H1 (cell line): ENCODE data around the gene KCNIP2. TPM values are rescaled to one million over a fixed set of nuclear protein-coding genes. Genes with fewer than 3 reads are reported as not detected.

Experiments used
- polyA plus RNA-seq, 7 experiments: library from polyadenylated mRNA; depleted of rRNA in 3 of 7; stranded (reverse) in 5 of 7; unstranded in 2 of 7; fragments of >200 nt in 5 of 7; fragments of 200-250 nt in 2 of 7; gene quantifications; 1 replicate in 5 of 7; 2 replicates in 1 of 7; 4 replicates in 1 of 7; pipeline versions ENCODE4 v1.2.1 to v1.2.3, GENCODE V29; 2011 to 2013; ENCODE audit warnings: missing spikeins in 2 of 7, mixed read lengths in 2 of 7
- total RNA-seq: library from RNA; stranded (reverse); fragmentation: NEBNext Ultra II Directional; extraction: Animal tissue kit (Norgen Biotek cat#: 25700); gene quantifications from 2 replicates; pipeline ENCODE4 v1.2.1, GENCODE V29; 2021

Gene KCNIP2
- total and polyA plus RNA-seq, 2 of the 8 experiments (the other 6 are each of a cell fraction or from before 2014, with no cell fraction given) = 2.7 to 6.0 TPM

Other genes starting within 250 kb of the KCNIP2 start
- gene FBXW4, start 148.6 kb downstream of the KCNIP2 start, total RNA-seq = 29.6 and 32.8 TPM in 2 replicates
- 29.0 and 42.8 TPM in 2 replicates for gene FBXW4, start 148.6 kb downstream of the KCNIP2 start, polyA plus RNA-seq (2011; rRNA removed)
- 3.9 and 4.1 TPM in 2 replicates for gene FGF8, start 67.7 kb downstream of the KCNIP2 start, total RNA-seq
- 1.1 and 1.7 TPM in 2 replicates for gene FGF8, start 67.7 kb downstream of the KCNIP2 start, polyA plus RNA-seq (2011; rRNA removed)
- gene NPM3, start 60.4 kb downstream of the KCNIP2 start, total RNA-seq = 175 and 177 TPM in 2 replicates
- 127 and 218 TPM in 2 replicates for gene NPM3, start 60.4 kb downstream of the KCNIP2 start, polyA plus RNA-seq (2011; rRNA removed)
- gene OGA, start 25.4 kb downstream of the KCNIP2 start, total RNA-seq = 104 and 107 TPM in 2 replicates
- gene OGA, start 25.4 kb downstream of the KCNIP2 start, polyA plus RNA-seq (2011; rRNA removed) = 18.5 and 31.2 TPM in 2 replicates
- 16.1 and 18.3 TPM in 2 replicates for gene ARMH3, start 212.4 kb upstream of the KCNIP2 start, total RNA-seq
- gene ARMH3, start 212.4 kb upstream of the KCNIP2 start, polyA plus RNA-seq (2011; rRNA removed) = 10.6 and 11.6 TPM in 2 replicates
- 16.2 and 17.7 TPM in 2 replicates for gene HPS6, start 221.5 kb upstream of the KCNIP2 start, total RNA-seq
- 10.2 and 12.3 TPM in 2 replicates for gene HPS6, start 221.5 kb upstream of the KCNIP2 start, polyA plus RNA-seq (2011; rRNA removed)